NCI-H510A treated with DMSO at 0.1 percent for 48 hours (cell line): ENCODE data around the gene TAF7.
"Not testable (repeated sequence)": the region's sequence is repeated elsewhere in the genome, so short reads cannot be mapped to it uniquely, and the experiment has no call there.

Source experiments
- DNase-seq: peaks from one replicate; lab custom pipeline; 2025; lab: John Stamatoyannopoulos, UW

Gene TAF7

GRCh38 chr5:141338538-141339306 lies 18.1 kb upstream of the TAF7 start, which contains the start of gene PCDHGA2:
Gene PCDHGA2, plus strand, starts transcription at chr5:141338760.
- no peak for DNase-seq

- DNase-seq = not testable (repeated sequence)
Observed at GRCh38 chr5:141332571-141332970, 12.0 kb upstream of the TAF7 start.

GRCh38 chr5:141330299-141331080 lies 9.9 kb upstream of the TAF7 start, which contains the start of gene PCDHGA1:
Gene PCDHGA1, plus strand, starts transcription at chr5:141330514.
- DNase-seq = peak; percentile 32

GRCh38 chr5:141328231-141328630 lies 7.6 kb upstream of the TAF7 start:
- no peak for DNase-seq

GRCh38 chr5:141326088-141326854 lies 5.7 kb upstream of the TAF7 start:
- DNase-seq = no peak

- no peak for DNase-seq
Observed at GRCh38 chr5:141322261-141322660, 1.7 kb upstream of the TAF7 start.

- DNase-seq = no peak
Observed at GRCh38 chr5:141319699-141320098, 885 bp downstream of the TAF7 start.

GRCh38 chr5:141319202-141319601 lies 1.4 kb downstream of the TAF7 start:
- DNase-seq = no peak

GRCh38 chr5:141316963-141317362 lies 3.6 kb downstream of the TAF7 start:
- DNase-seq = not testable (repeated sequence)

- DNase-seq = no peak
Observed at GRCh38 chr5:141313711-141314110, 6.9 kb downstream of the TAF7 start.

GRCh38 chr5:141306630-141307029 lies 14.0 kb downstream of the TAF7 start:
- no peak for DNase-seq

- no peak for DNase-seq
Observed at GRCh38 chr5:141303756-141304155, 16.8 kb downstream of the TAF7 start, which contains the start of gene SLC25A2. Gene SLC25A2, minus strand, starts transcription at chr5:141304049. Its CDS starts 184 bp downstream, at chr5:141303865.

GRCh38 chr5:141298376-141298775 lies 22.2 kb downstream of the TAF7 start:
- DNase-seq = no peak

GRCh38 chr5:141272906-141273305 lies 47.7 kb downstream of the TAF7 start:
- DNase-seq = no peak

GRCh38 chr5:141269195-141269594 lies 51.4 kb downstream of the TAF7 start:
- DNase-seq = no peak
